Heart left ventricle (tissue), 13 donors: ENCODE data around the gene LLGL2.

Experiments used
- CTCF ChIP-seq, 12 donors: fragments of 200-600 bp; sonication (generic) in 4 of 12; IDR thresholded peaks; one replicate each; pipeline versions ENCODE4 v1.5.0 to v1.8.0; 2018 to 2022; ENCODE audit warnings: antibody characterized with exemption in 12 of 12, mild to moderate bottlenecking in 5 of 12
- POLR2A ChIP-seq, 2 donors: fragments of 450-650 bp; IDR thresholded peaks; one replicate each; pipeline ENCODE4 v1.6.1; 2017; ENCODE audit warnings: antibody characterized with exemption in 2 of 2, mild to moderate bottlenecking in 2 of 2, moderate library complexity in 2 of 2
- donor health status: ischemic (EF 13 %, LVEDD 7.1; RV severe dilation, severe dysfunction).
- donor health status: DM: no; HTN: yes; CAD: no.
- donor health status: DM: no; HTN: no; CAD: no.
- donor health status: ischemic (EF 25% LVEDD 6.9; RV normal size, moderate dysfunction).
- donor health status: ischemic (EF 25% LVEDD 5.7; RV mildly dilated, moderate dysfunction).
- donor health status: ischemic (EF 35%, LVEDD 5.7; RV mildly dilated, moderate dysfunction).
- donor health status: nonischemic (EF 11% LVEDD 7.7; RV severe dilation, severe dysfunction).
- donor health status: DM: yes; HTN: yes; CAD: no.
- donor health status: PGD.
- donor health status: ischemic (EF 29% LVEDD 5.4; RV normal size, mild dysfunction).
- donor health status: nonischemic (EF 23%, LVEDD 6.1; RV moderate dilation, normal function).

GRCh38 chr17:75539967-75540729, 14.7 kb downstream of the LLGL2 start:
- TF ChIP-seq CTCF (IDR thresholded peaks at IDR 0.05) (no peak), POLR2A (IDR thresholded peaks at IDR 0.05) (no peak)
